ENCODE results near the gene OAF.

Gene OAF

DNA sequence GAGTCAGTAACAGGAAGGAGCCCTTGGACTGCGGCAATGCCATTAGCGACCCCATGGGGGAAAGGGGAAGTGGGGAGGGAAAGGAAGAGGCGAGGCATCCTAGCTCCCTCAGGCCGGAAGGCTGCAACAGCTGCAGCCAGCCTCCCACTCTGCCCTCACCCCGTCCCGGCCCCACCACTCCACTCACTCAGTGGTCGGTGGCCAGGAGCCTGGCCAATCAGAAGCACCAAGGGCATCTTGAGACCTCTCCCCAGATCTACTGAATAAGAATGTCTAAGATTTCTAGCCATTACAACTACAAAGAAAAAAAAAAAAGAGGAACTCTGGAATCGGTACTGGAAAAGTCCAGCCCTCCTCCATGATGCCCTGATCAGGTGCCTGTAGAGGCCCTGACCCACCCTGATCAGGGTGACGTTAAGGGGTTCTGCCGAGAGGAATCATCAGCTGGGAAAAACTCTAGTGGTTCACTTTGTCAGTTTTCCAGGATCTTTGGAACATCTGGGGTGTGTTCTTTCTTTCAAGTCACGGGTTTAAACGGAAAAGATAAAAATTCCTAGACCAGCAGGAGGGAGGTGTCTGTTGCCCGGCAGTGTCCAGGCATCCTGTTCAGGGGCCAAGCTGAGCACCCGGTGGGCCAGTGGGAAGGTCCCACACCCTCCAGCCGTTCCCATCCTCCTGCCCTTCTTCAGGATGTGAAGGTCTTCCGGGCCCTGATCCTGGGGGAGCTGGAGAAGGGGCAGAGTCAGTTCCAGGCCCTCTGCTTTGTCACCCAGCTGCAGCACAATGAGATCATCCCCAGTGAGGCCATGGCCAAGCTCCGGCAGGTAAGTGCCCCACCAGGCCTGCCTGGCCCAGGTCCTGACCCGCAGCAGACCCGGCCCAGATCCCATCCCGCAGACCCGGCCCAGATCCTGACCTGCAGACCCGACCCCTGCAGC lies 14.4 kb downstream of the OAF start:
- TF ChIP-seq TEAD4 (IDR thresholded peaks at IDR 0.05) (no peak), NFIC (IDR thresholded peaks at IDR 0.05) (no peak), TAF1 (IDR thresholded peaks at IDR 0.05; ENCODE audit: low read depth) (no peak), TCF12 (IDR thresholded peaks at IDR 0.05; ENCODE audit: low read depth) (no peak), EP300 (IDR thresholded peaks at IDR 0.05; ENCODE audit: borderline replicate concordance) (no peak), YY1 (IDR thresholded peaks at IDR 0.05; ENCODE audit: low read depth) (no peak), FOXM1 (IDR thresholded peaks at IDR 0.05; ENCODE audit: borderline replicate concordance, low read depth) (no peak), EGR1 (IDR thresholded peaks at IDR 0.05) (no peak), ZBTB7A (IDR thresholded peaks at IDR 0.05; ENCODE audit: low read depth) (no peak), CEBPB (IDR thresholded peaks at IDR 0.05) (no peak), CREB1 (IDR thresholded peaks at IDR 0.05; ENCODE audit: low read depth) (no peak)
- TF ChIP-seq, protein P1, sequence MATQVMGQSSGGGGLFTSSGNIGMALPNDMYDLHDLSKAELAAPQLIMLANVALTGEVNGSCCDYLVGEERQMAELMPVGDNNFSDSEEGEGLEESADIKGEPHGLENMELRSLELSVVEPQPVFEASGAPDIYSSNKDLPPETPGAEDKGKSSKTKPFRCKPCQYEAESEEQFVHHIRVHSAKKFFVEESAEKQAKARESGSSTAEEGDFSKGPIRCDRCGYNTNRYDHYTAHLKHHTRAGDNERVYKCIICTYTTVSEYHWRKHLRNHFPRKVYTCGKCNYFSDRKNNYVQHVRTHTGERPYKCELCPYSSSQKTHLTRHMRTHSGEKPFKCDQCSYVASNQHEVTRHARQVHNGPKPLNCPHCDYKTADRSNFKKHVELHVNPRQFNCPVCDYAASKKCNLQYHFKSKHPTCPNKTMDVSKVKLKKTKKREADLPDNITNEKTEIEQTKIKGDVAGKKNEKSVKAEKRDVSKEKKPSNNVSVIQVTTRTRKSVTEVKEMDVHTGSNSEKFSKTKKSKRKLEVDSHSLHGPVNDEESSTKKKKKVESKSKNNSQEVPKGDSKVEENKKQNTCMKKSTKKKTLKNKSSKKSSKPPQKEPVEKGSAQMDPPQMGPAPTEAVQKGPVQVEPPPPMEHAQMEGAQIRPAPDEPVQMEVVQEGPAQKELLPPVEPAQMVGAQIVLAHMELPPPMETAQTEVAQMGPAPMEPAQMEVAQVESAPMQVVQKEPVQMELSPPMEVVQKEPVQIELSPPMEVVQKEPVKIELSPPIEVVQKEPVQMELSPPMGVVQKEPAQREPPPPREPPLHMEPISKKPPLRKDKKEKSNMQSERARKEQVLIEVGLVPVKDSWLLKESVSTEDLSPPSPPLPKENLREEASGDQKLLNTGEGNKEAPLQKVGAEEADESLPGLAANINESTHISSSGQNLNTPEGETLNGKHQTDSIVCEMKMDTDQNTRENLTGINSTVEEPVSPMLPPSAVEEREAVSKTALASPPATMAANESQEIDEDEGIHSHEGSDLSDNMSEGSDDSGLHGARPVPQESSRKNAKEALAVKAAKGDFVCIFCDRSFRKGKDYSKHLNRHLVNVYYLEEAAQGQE (IDR thresholded peaks at IDR 0.05; ENCODE audit: low read depth): no peak
- TF ChIP-seq, protein P2, sequence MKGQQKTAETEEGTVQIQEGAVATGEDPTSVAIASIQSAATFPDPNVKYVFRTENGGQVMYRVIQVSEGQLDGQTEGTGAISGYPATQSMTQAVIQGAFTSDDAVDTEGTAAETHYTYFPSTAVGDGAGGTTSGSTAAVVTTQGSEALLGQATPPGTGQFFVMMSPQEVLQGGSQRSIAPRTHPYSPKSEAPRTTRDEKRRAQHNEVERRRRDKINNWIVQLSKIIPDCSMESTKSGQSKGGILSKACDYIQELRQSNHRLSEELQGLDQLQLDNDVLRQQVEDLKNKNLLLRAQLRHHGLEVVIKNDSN (IDR thresholded peaks at IDR 0.05): no peak
- TF ChIP-seq, protein P3, sequence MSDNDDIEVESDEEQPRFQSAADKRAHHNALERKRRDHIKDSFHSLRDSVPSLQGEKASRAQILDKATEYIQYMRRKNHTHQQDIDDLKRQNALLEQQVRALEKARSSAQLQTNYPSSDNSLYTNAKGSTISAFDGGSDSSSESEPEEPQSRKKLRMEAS (IDR thresholded peaks at IDR 0.05): no peak

GRCh38 chr11:120226242-120226641 lies 15.4 kb downstream of the OAF start:
- TF ChIP-seq CEBPB (IDR thresholded peaks at IDR 0.05) (no peak), TEAD4 (IDR thresholded peaks at IDR 0.05) (no peak), TCF12 (IDR thresholded peaks at IDR 0.05; ENCODE audit: low read depth) (no peak), RAD21 (IDR thresholded peaks at IDR 0.05; ENCODE audit: low read depth) (no peak), CREB1 (IDR thresholded peaks at IDR 0.05; ENCODE audit: low read depth) (no peak), TAF1 (IDR thresholded peaks at IDR 0.05; ENCODE audit: low read depth) (no peak), YY1 (IDR thresholded peaks at IDR 0.05; ENCODE audit: low read depth) (no peak), NFIC (IDR thresholded peaks at IDR 0.05) (no peak), FOXM1 (IDR thresholded peaks at IDR 0.05; ENCODE audit: borderline replicate concordance, low read depth) (no peak), EP300 (IDR thresholded peaks at IDR 0.05; ENCODE audit: borderline replicate concordance) (no peak), EGR1 (IDR thresholded peaks at IDR 0.05) (no peak), ZBTB7A (IDR thresholded peaks at IDR 0.05; ENCODE audit: low read depth) (no peak)
- TF ChIP-seq, protein P2 (IDR thresholded peaks at IDR 0.05): no peak
- TF ChIP-seq, protein P1 (IDR thresholded peaks at IDR 0.05; ENCODE audit: low read depth): no peak
- TF ChIP-seq, protein P3 (IDR thresholded peaks at IDR 0.05): no peak

- no peak for TF ChIP-seq TCF12 (IDR thresholded peaks at IDR 0.05; ENCODE audit: low read depth)
- TF ChIP-seq RAD21 (IDR thresholded peaks at IDR 0.05; ENCODE audit: low read depth): no peak
- no peak for TF ChIP-seq CEBPB (IDR thresholded peaks at IDR 0.05)
- no peak for TF ChIP-seq EP300 (IDR thresholded peaks at IDR 0.05; ENCODE audit: borderline replicate concordance)
- TF ChIP-seq, protein P3 (IDR thresholded peaks at IDR 0.05): no peak
- no peak for TF ChIP-seq ZBTB7A (IDR thresholded peaks at IDR 0.05; ENCODE audit: low read depth)
- no peak for TF ChIP-seq CREB1 (IDR thresholded peaks at IDR 0.05; ENCODE audit: low read depth)
- TF ChIP-seq, protein P1 (IDR thresholded peaks at IDR 0.05; ENCODE audit: low read depth): no peak
- no peak for TF ChIP-seq NFIC (IDR thresholded peaks at IDR 0.05)
- no peak for TF ChIP-seq YY1 (IDR thresholded peaks at IDR 0.05; ENCODE audit: low read depth)
- TF ChIP-seq TAF1 (IDR thresholded peaks at IDR 0.05; ENCODE audit: low read depth): no peak
- no peak for TF ChIP-seq EGR1 (IDR thresholded peaks at IDR 0.05)
These were observed 15.9 kb downstream of the OAF start for GRCh38 chr11:120226714-120227113.
